WTC11 (cell line): ENCODE data around the gene ATP2B1.

Source experiments
- CREM ChIP-seq: sonication (generic); formaldehyde crosslinking; IDR thresholded peaks from 2 replicates; pipeline ENCODE4 v1.8.1; 2022; ENCODE audit warnings: mild to moderate bottlenecking, missing genetic modification reagents, moderate library complexity
- JUN ChIP-seq: sonication (generic); formaldehyde crosslinking; IDR thresholded peaks from 2 replicates; pipeline ENCODE4 v1.8.0; 2023; ENCODE audit warnings: mild to moderate bottlenecking, missing genetic modification reagents
- NR1H2 ChIP-seq: sonication (generic); formaldehyde crosslinking; IDR thresholded peaks from 2 replicates; pipeline ENCODE4 v1.9.0; 2021; ENCODE audit warnings: mild to moderate bottlenecking, moderate library complexity, missing genetic modification reagents
- NR3C1 ChIP-seq: sonication (generic); formaldehyde crosslinking; conservative IDR thresholded peaks from 2 replicates; pipeline ENCODE4 v1.8.1; 2023; ENCODE audit warnings: low read depth, mild to moderate bottlenecking, missing genetic modification reagents
- TEAD4 ChIP-seq: sonication (generic); formaldehyde crosslinking; IDR thresholded peaks from 2 replicates; pipeline ENCODE4 v1.8.0; 2022; ENCODE audit warnings: mild to moderate bottlenecking, missing genetic modification reagents
- ZNF671 ChIP-seq: fragments of 250-450 bp; sonication (Bioruptor Pico); IDR thresholded peaks from 2 replicates; pipeline ENCODE4 v1.8.0; 2021; ENCODE audit warnings: mild to moderate bottlenecking
- TF ChIP-seq, protein P1 (sequence below): sonication (generic); formaldehyde crosslinking; IDR thresholded peaks from 2 replicates; pipeline ENCODE4 v1.8.1; 2023; ENCODE audit warnings: mild to moderate bottlenecking, moderate library complexity, missing genetic modification reagents
- TF ChIP-seq, protein P2 (sequence below): fragments of 200-600 bp; IDR thresholded peaks from 2 replicates; pipeline ENCODE4 v1.8.0; 2022; ENCODE audit warnings: antibody characterized with exemption
- TF ChIP-seq, protein P3 (sequence below): fragments of 250-450 bp; sonication (Bioruptor Pico); conservative IDR thresholded peaks from 2 replicates; pipeline ENCODE4 v1.9.0; 2021; ENCODE audit warnings: mild to moderate bottlenecking
- TF ChIP-seq, protein P4 (sequence below): sonication (generic); formaldehyde crosslinking; IDR thresholded peaks from 2 replicates; pipeline ENCODE4 v1.8.0; 2023; ENCODE audit warnings: missing genetic modification reagents

DNA sequence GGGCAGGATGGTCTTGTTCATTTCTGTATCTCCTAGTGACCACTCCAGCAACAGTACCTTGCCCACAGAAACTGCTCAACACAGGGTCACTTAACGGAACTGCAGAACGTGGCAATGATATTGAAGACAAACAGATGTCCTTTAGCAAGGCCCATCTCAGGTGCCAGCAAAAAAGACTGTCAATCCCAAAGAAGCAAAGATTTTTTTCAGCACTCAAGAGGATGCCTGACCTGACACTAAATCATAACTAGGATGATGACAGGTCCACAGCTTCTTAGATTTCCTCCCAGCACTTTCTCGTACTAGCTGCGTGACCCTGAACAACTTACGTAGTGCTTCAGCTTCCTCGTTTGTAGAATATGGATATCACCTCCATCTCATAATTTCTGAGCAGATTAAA is 39.4 kb downstream of the ATP2B1 start:
- TF ChIP-seq, protein P1, sequence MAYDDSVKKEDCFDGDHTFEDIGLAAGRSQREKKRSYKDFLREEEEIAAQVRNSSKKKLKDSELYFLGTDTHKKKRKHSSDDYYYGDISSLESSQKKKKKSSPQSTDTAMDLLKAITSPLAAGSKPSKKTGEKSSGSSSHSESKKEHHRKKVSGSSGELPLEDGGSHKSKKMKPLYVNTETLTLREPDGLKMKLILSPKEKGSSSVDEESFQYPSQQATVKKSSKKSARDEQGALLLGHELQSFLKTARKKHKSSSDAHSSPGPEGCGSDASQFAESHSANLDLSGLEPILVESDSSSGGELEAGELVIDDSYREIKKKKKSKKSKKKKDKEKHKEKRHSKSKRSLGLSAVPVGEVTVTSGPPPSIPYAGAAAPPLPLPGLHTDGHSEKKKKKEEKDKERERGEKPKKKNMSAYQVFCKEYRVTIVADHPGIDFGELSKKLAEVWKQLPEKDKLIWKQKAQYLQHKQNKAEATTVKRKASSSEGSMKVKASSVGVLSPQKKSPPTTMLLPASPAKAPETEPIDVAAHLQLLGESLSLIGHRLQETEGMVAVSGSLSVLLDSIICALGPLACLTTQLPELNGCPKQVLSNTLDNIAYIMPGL (CRISPR knock-in tag) = no peak
- TF ChIP-seq CREM (CRISPR knock-in tag) = no peak
- TF ChIP-seq, protein P2, sequence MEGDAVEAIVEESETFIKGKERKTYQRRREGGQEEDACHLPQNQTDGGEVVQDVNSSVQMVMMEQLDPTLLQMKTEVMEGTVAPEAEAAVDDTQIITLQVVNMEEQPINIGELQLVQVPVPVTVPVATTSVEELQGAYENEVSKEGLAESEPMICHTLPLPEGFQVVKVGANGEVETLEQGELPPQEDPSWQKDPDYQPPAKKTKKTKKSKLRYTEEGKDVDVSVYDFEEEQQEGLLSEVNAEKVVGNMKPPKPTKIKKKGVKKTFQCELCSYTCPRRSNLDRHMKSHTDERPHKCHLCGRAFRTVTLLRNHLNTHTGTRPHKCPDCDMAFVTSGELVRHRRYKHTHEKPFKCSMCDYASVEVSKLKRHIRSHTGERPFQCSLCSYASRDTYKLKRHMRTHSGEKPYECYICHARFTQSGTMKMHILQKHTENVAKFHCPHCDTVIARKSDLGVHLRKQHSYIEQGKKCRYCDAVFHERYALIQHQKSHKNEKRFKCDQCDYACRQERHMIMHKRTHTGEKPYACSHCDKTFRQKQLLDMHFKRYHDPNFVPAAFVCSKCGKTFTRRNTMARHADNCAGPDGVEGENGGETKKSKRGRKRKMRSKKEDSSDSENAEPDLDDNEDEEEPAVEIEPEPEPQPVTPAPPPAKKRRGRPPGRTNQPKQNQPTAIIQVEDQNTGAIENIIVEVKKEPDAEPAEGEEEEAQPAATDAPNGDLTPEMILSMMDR = no peak
- TF ChIP-seq TEAD4 (CRISPR knock-in tag) = no peak
- TF ChIP-seq ZNF671 (CRISPR knock-in tag) = no peak
- TF ChIP-seq JUN (CRISPR knock-in tag) = no peak
- TF ChIP-seq, protein P3, sequence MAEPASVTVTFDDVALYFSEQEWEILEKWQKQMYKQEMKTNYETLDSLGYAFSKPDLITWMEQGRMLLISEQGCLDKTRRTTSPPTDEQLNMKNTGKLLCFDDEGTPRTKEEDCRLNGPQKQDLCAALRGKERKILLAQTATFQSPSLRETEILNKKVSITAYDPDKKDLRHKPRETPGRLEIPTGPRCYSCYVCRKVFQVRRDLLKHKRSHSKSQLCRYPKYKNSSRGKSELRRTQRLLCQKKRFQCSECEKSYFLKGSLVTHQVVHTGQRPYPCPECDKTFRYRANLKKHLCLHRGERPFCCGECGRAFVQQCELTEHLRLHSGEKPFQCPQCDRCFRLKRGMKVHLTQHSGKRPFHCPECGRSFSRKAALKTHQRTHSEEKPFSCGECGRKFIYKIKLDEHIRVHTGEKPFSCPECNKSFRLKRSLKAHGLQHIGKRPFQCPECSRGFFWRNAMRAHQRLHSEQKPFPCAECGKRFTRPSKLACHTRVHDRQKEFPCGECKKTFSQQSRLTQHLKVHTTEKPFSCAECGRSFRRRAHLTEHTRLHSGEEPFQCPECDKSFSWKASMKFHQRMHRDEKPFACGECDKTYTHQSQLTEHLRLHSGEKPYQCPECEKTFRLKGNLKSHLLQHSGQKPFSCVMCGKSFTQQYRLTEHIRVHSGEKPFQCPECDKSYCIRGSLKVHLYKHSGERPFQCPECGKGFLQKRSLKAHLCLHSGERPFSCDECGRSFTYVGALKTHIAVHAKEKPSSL (CRISPR knock-in tag) = no peak
- no peak for TF ChIP-seq NR3C1 (CRISPR knock-in tag)
- TF ChIP-seq, protein P4, sequence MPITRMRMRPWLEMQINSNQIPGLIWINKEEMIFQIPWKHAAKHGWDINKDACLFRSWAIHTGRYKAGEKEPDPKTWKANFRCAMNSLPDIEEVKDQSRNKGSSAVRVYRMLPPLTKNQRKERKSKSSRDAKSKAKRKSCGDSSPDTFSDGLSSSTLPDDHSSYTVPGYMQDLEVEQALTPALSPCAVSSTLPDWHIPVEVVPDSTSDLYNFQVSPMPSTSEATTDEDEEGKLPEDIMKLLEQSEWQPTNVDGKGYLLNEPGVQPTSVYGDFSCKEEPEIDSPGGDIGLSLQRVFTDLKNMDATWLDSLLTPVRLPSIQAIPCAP (CRISPR knock-in tag) = no peak
- TF ChIP-seq NR1H2 (CRISPR knock-in tag) = no peak
